NT2/D1 (cell line): Measurements from ENCODE around the gene ADGRB3.

Source experiments
- SUZ12 ChIP-seq: IDR thresholded peaks from 2 replicates; pipeline ENCODE4 v1.6.1; 2011; ENCODE audit not compliant: insufficient read length, insufficient read depth; ENCODE audit errors: extremely low read depth
- YY1 ChIP-seq: IDR thresholded peaks from 2 replicates; pipeline ENCODE4 v1.6.1; 2011; ENCODE audit not compliant: insufficient read length, insufficient read depth
- ZNF274 ChIP-seq: IDR thresholded peaks from 2 replicates; pipeline ENCODE4 v1.6.1; 2011; ENCODE audit warnings: mild to moderate bottlenecking, low read depth, low read length

DNA sequence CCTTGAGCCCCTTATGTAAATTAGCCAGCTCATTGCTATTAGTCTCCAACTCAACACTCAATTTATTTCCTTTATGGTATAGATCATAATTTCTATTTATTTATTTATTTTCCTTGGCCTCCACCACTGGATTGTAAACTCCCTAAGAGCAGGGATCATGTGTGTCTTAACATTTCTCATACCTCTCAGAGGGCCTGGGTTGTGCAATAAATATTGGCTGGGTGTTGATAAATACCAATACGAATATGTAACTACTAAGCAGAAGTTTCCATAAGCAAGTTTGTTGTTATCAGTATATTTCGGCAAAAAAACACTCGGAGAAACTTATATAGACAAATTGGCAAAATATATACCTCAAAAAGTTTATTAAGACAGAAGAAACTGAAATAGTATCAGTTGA is 257.4 kb downstream of the ADGRB3 start:
- TF ChIP-seq YY1 = no peak
- TF ChIP-seq ZNF274 = no peak
- no peak for TF ChIP-seq SUZ12
